ENCODE results near the gene CFAP74.
A peak's percentile ranks its signal among the peaks of the same experiment; 100 is the strongest.
"Not testable (repeated sequence)": the region's sequence is repeated elsewhere in the genome, so short reads cannot be mapped to it uniquely, and the experiment has no call there.

Gene CFAP74

DNA sequence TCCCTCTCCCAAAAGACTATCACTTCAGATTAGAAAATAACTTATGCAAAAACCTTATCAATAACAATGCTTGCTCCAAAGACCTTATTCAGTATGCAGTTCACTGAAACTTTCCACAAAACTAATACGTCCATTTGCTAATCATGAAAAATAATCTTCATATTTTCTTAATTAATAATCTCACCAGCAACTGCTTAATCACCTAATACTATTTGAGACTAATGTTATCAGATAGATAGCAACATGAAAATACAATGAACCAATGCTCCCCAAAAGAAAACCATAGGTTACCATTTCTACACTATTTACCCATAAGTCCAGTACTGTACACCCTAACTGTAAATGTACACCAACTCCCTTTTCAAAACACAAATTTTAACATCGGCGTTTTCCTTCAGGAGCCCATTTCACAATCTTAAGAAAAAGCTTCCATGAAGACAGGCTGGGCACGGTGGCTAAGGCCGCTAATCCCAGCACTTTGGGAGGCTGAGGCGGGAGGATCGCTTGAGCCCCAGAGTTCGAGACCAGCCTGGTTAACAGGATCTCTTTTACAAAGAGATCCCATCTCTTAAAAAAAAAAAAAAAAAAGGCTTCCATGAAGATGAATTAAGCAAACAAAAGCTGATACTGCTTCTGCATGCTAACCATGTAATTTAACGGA is 114.4 kb downstream of the CFAP74 start:
- Histone ChIP-seq H3K4me1 (ENCODE audit: control insufficient read depth, insufficient read depth, low read length) (peaks cover 26% of the 10 kb centered on the region), H3K36me3 (ENCODE audit: control insufficient read depth, insufficient read depth, low read length) (no peaks in the 10 kb centered on the region), H3K27ac (ENCODE audit: low read depth, low read length) (peak overlapping the region; percentile 74), H3K4me3 (ENCODE audit: low read length) (peak overlapping the region; percentile 86), H3K27me3 (ENCODE audit: control insufficient read depth, insufficient read depth, low read length) (no peaks in the 10 kb centered on the region), H3K9ac (ENCODE audit: low read length) (no peak overlapping the region)

DNA sequence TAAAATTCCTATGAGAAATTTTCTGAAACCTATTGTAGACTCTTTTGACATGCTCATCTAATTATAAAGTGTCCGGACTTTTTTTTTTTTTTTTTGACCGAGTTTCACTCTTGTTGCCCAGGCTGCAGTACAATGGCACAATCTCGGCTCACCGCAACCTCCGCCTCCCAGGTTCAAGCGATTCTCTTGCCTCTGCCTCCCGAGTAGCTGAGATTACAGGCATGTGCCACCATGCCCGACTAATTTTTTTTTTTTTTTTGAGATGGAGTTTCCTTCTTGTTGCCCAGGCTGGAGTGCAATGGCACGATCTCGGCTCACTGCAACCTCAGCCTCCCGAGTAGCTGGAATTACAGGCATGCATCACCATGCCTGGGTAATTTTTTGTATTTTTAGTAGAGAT is 119.7 kb downstream of the CFAP74 start:
- peaks cover 14% of the 10 kb centered on the region for H3K4me1 ChIP-seq (ENCODE audit: control insufficient read depth, insufficient read depth, low read length)
- H3K27ac ChIP-seq (ENCODE audit: low read depth, low read length); H3K9ac ChIP-seq (ENCODE audit: low read length); H3K27me3 ChIP-seq (ENCODE audit: control insufficient read depth, insufficient read depth, low read length); H3K36me3 ChIP-seq (ENCODE audit: control insufficient read depth, insufficient read depth, low read length); H3K4me3 ChIP-seq (ENCODE audit: low read length): not testable (repeated sequence)

DNA sequence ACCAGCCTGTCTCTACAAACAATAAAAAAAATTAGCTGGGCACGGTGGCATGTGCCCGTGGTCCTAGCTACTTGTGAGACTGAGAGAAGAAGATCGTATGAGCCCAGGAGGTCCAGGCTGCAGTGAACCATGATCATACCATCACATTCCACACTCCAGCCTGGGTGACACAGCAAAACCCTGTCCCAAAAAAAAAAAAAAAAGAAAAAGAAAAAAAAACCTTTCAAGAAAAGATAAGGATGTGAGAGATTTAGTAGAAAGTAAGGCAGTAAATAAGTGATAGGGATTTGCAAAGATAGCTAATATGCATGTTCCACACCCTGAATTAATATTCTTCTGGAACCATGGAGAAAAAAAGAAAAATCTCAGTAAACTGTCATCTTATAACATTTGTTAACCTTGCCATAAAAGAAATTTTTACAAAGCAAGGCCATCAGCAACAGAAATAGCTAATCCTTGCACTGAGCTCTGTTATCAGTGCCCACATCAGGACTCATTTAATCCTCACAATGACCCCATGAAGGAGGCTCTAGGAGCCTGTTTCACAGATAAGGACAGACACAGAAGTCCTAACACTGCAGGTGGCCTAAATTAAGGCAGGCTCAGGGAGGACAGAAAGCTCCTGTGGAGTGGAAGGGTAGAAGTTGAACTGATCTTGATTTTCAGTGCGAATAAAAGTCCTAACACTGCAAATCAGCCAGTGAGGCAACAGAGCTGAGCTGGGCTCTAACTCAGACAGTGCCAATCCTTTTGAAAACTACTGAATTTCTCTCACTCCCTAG is 120.3 kb downstream of the CFAP74 start:
- Histone ChIP-seq H3K4me3 (ENCODE audit: low read length) (no peak overlapping the region), H3K9ac (ENCODE audit: low read length) (no peak overlapping the region), H3K27me3 (ENCODE audit: control insufficient read depth, insufficient read depth, low read length) (no peaks in the 10 kb centered on the region), H3K27ac (ENCODE audit: low read depth, low read length) (no peak overlapping the region), H3K36me3 (ENCODE audit: control insufficient read depth, insufficient read depth, low read length) (no peaks in the 10 kb centered on the region), H3K4me1 (ENCODE audit: control insufficient read depth, insufficient read depth, low read length) (peaks cover 10% of the 10 kb centered on the region)

DNA sequence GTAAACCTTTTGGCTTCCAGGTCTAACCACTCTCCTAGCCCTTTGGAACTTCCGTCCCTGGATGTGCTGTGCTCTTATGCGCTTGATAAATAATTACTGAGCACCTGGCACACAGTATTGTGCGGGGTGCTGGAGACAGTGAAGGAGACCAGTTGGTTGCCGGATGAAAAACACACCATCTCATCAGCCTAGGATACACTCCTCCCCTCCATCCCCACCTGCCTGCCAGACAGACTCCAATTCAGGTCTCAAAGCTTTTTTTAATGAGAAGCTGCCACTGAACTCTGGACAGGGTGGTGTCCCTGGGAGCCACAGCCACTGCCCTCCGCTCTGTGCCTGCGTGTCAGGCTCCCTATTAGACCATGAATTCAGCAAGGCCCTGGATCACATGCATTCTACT is 121.9 kb downstream of the CFAP74 start:
- Histone ChIP-seq H3K27me3 (ENCODE audit: control insufficient read depth, insufficient read depth, low read length) (no peaks in the 10 kb centered on the region), H3K9ac (ENCODE audit: low read length) (no peak overlapping the region), H3K4me3 (ENCODE audit: low read length) (peak overlapping the region; percentile 9), H3K36me3 (ENCODE audit: control insufficient read depth, insufficient read depth, low read length) (no peaks in the 10 kb centered on the region), H3K4me1 (ENCODE audit: control insufficient read depth, insufficient read depth, low read length) (peaks cover 5% of the 10 kb centered on the region), H3K27ac (ENCODE audit: low read depth, low read length) (no peak overlapping the region)

- H3K27me3 ChIP-seq (ENCODE audit: control insufficient read depth, insufficient read depth, low read length), result no peaks in the 10 kb centered on the region
- H3K27ac ChIP-seq (ENCODE audit: low read depth, low read length), result no peak overlapping the region
- peaks cover 5% of the 10 kb centered on the region for H3K4me1 ChIP-seq (ENCODE audit: control insufficient read depth, insufficient read depth, low read length)
- H3K36me3 ChIP-seq (ENCODE audit: control insufficient read depth, insufficient read depth, low read length), result peaks cover 2% of the 10 kb centered on the region
- no peak overlapping the region for H3K9ac ChIP-seq (ENCODE audit: low read length)
- peak overlapping the region; percentile 13 for H3K4me3 ChIP-seq (ENCODE audit: low read length)
Observed at GRCh38 chr1:1880617-1881312, 122.8 kb downstream of the CFAP74 start.

DNA sequence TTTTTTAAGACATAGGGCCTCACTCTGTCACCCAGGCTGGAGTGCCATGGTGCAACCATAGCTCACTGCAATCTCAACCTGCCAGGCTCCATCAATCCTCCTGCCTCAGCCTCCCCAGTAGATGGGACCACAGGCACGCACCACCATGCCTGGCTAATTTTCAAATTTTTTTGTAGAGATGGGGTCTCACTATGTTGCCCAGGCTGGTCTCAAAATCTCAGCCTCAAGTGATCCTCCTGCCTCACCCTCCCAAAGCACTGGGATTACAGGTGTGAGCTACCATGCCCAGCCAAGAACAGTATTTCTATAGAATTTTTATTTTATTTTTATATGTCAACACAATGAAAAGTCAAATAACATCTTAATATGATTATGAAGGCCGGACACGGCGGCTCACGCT is 123.6 kb downstream of the CFAP74 start:
- no peak overlapping the region for H3K4me3 ChIP-seq (ENCODE audit: low read length)
- H3K9ac ChIP-seq (ENCODE audit: low read length), result no peak overlapping the region
- H3K36me3 ChIP-seq (ENCODE audit: control insufficient read depth, insufficient read depth, low read length), result peaks cover 2% of the 10 kb centered on the region
- H3K27ac ChIP-seq (ENCODE audit: low read depth, low read length), result no peak overlapping the region
- peaks cover 5% of the 10 kb centered on the region for H3K4me1 ChIP-seq (ENCODE audit: control insufficient read depth, insufficient read depth, low read length)
- no peaks in the 10 kb centered on the region for H3K27me3 ChIP-seq (ENCODE audit: control insufficient read depth, insufficient read depth, low read length)

DNA sequence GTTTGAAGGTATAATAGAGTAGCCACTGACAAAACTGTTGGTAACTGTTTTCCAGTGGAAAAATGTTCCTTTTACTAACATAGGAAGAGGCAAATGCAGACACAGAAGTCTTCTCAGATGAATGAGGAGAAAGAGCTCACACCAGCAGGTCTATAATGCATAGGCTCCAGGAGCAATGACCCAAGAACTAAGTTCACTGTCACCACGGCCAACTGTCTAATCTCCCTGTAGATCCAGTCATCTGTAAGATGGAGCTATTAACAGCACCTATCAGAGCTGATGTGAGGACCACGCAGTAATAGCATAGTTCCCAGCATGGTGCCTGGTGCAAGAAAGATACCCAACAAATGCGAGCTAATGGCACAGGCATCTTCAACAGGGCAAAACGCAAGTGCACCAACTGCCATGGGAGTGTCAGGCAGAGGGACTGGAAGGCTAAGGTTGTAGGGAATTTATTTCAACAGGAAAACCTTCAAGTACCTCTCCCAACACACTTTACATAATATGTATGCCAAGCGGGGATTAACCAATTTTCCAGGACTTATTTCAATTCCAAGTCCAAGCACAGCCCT is 125.6 kb downstream of the CFAP74 start:
- no peak overlapping the region for H3K27ac ChIP-seq (ENCODE audit: low read depth, low read length)
- no peaks in the 10 kb centered on the region for H3K27me3 ChIP-seq (ENCODE audit: control insufficient read depth, insufficient read depth, low read length)
- H3K36me3 ChIP-seq (ENCODE audit: control insufficient read depth, insufficient read depth, low read length), result peaks cover 8% of the 10 kb centered on the region
- H3K9ac ChIP-seq (ENCODE audit: low read length), result no peak overlapping the region
- H3K4me1 ChIP-seq (ENCODE audit: control insufficient read depth, insufficient read depth, low read length), result peaks cover 8% of the 10 kb centered on the region
- H3K4me3 ChIP-seq (ENCODE audit: low read length), result no peak overlapping the region

GRCh38 chr1:1876335-1876930 is 127.2 kb downstream of the CFAP74 start:
- Histone ChIP-seq H3K4me1 (ENCODE audit: control insufficient read depth, insufficient read depth, low read length) (peaks cover 8% of the 10 kb centered on the region), H3K27ac (ENCODE audit: low read depth, low read length) (no peak overlapping the region), H3K4me3 (ENCODE audit: low read length) (no peak overlapping the region), H3K9ac (ENCODE audit: low read length) (no peak overlapping the region), H3K36me3 (ENCODE audit: control insufficient read depth, insufficient read depth, low read length) (peaks cover 8% of the 10 kb centered on the region), H3K27me3 (ENCODE audit: control insufficient read depth, insufficient read depth, low read length) (no peaks in the 10 kb centered on the region)

- peaks cover 8% of the 10 kb centered on the region for H3K36me3 ChIP-seq (ENCODE audit: control insufficient read depth, insufficient read depth, low read length)
- no peak overlapping the region for H3K27ac ChIP-seq (ENCODE audit: low read depth, low read length)
Observed at GRCh38 chr1:1875932-1876331, 127.7 kb downstream of the CFAP74 start.

DNA sequence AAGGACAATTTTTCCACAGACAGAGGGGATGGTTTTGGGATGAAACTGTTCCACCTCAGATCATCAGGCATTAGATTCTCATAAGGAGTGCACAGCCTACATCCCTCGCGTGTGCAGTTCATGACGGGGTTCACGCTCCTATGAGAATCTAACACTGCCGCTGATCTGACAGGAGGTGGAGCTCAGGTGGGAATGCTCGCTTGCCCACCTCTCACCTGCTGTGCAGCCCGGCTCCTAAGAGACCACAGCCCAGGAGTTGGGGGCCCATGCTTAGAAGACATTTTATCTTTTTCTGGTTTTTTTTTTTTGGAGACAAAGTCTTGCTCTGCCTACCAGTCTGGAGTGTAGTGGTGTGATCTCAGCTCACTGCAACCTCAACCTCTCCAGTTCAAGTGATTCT is 128.7 kb downstream of the CFAP74 start:
- Histone ChIP-seq H3K27ac (ENCODE audit: low read depth, low read length) (no peak overlapping the region), H3K27me3 (ENCODE audit: control insufficient read depth, insufficient read depth, low read length) (no peaks in the 10 kb centered on the region), H3K36me3 (ENCODE audit: control insufficient read depth, insufficient read depth, low read length) (peaks cover 8% of the 10 kb centered on the region), H3K4me1 (ENCODE audit: control insufficient read depth, insufficient read depth, low read length) (peaks cover 4% of the 10 kb centered on the region), H3K9ac (ENCODE audit: low read length) (no peak overlapping the region), H3K4me3 (ENCODE audit: low read length) (no peak overlapping the region)

More at GRCh38 chr1:1875932-1876331, 127.7 kb downstream of the CFAP74 start:
- Histone ChIP-seq H3K4me3 (ENCODE audit: low read length) (no peak overlapping the region), H3K9ac (ENCODE audit: low read length) (no peak overlapping the region), H3K4me1 (ENCODE audit: control insufficient read depth, insufficient read depth, low read length) (peaks cover 8% of the 10 kb centered on the region), H3K27me3 (ENCODE audit: control insufficient read depth, insufficient read depth, low read length) (no peaks in the 10 kb centered on the region)

DNA sequence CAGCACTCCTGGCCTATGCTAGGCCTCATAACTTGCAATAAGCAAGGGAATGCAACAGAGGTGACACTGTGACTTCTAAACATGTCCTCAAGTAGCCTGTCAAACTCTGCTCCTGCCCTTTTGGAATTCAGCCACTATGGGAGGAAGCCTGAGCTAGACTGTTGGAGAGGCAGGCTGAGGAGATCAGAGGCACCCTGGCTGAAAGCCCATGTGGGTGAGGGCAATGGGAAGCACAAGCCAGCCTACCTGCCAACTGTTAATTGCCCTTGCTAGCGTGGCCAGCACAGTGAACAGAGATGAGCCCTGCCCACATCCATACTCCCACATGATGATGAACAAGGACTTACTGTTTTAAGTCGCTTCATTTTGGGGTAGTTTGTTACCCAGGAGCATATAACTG is 130.4 kb downstream of the CFAP74 start:
- Histone ChIP-seq H3K27me3 (ENCODE audit: control insufficient read depth, insufficient read depth, low read length) (no peaks in the 10 kb centered on the region), H3K36me3 (ENCODE audit: control insufficient read depth, insufficient read depth, low read length) (peaks cover 8% of the 10 kb centered on the region), H3K27ac (ENCODE audit: low read depth, low read length) (no peak overlapping the region), H3K4me1 (ENCODE audit: control insufficient read depth, insufficient read depth, low read length) (peaks cover 4% of the 10 kb centered on the region), H3K4me3 (ENCODE audit: low read length) (no peak overlapping the region), H3K9ac (ENCODE audit: low read length) (peak overlapping the region; percentile 6)

Data from rectal smooth muscle tissue (tissue), 1 donor.